Islet of Langerhans (tissue), 1 donor: ENCODE data around the gene CDH2.
A peak's percentile ranks its signal among the peaks of the same experiment; 100 is the strongest.

Experiments used
- FAIRE-seq: peaks from one replicate; lab custom pipeline; 2011; peaks lifted over from hg19 to GRCh38; lab: Jason Lieb, UNC

The CDH2 gene

GRCh38 chr18:28040716-28041115, 136.2 kb downstream of the CDH2 start:
- no peak for FAIRE-seq

GRCh38 chr18:28040211-28040610, 136.7 kb downstream of the CDH2 start:
- no peak for FAIRE-seq

GRCh38 chr18:28039691-28040090, 137.2 kb downstream of the CDH2 start:
- no peak for FAIRE-seq

GRCh38 chr18:28039078-28039477, 137.9 kb downstream of the CDH2 start:
- no peak for FAIRE-seq

GRCh38 chr18:28036488-28036887, 140.4 kb downstream of the CDH2 start:
- no peak for FAIRE-seq

GRCh38 chr18:28034567-28034966, 142.4 kb downstream of the CDH2 start:
- FAIRE-seq: no peak

- FAIRE-seq: no peak
Measured at GRCh38 chr18:28032177-28032576, 144.8 kb downstream of the CDH2 start.

- no peak for FAIRE-seq
Measured at GRCh38 chr18:28030458-28030857, 146.5 kb downstream of the CDH2 start.

GRCh38 chr18:28027755-28028154, 149.2 kb downstream of the CDH2 start:
- no peak for FAIRE-seq

GRCh38 chr18:28019425-28020108, 157.4 kb downstream of the CDH2 start:
- no peak for FAIRE-seq

- FAIRE-seq: no peak
Measured at GRCh38 chr18:28018351-28018750, 158.6 kb downstream of the CDH2 start.

GRCh38 chr18:28015671-28016070, 161.3 kb downstream of the CDH2 start:
- no peak for FAIRE-seq

- FAIRE-seq: no peak
Measured at GRCh38 chr18:28013066-28013465, 163.9 kb downstream of the CDH2 start.

GRCh38 chr18:28012336-28012735, 164.6 kb downstream of the CDH2 start:
- no peak for FAIRE-seq

GRCh38 chr18:28009589-28009988, 167.3 kb downstream of the CDH2 start:
- FAIRE-seq: no peak

- no peak for FAIRE-seq
Measured at GRCh38 chr18:28007841-28008240, 169.1 kb downstream of the CDH2 start.

GRCh38 chr18:28005164-28005563, 171.8 kb downstream of the CDH2 start:
- no peak for FAIRE-seq

- FAIRE-seq: no peak
Measured at GRCh38 chr18:28004606-28005005, 172.3 kb downstream of the CDH2 start.

- peak; percentile 55 for FAIRE-seq
Measured at GRCh38 chr18:28003451-28003850, 173.5 kb downstream of the CDH2 start.

- no peak for FAIRE-seq
Measured at GRCh38 chr18:28002841-28003240, 174.1 kb downstream of the CDH2 start.

- no peak for FAIRE-seq
Measured at GRCh38 chr18:27996801-27997272, 180.1 kb downstream of the CDH2 start.

GRCh38 chr18:27995770-27996502, 181.0 kb downstream of the CDH2 start:
- FAIRE-seq: no peak

- no peak for FAIRE-seq
Measured at GRCh38 chr18:27994571-27994970, 182.4 kb downstream of the CDH2 start.

GRCh38 chr18:27991391-27991790, 185.5 kb downstream of the CDH2 start:
- FAIRE-seq: peak; percentile 49
